Stimulated activated CD8-positive, alpha-beta memory T cell treated with anti-CD3 and anti-CD28 coated beads, Interleukin-7, amount 100 ng/mL, for 24 hours (primary cell): Measurements from ENCODE around the gene SLC35C1.
"Not testable (repeated sequence)": the region's sequence is repeated elsewhere in the genome, so short reads cannot be mapped to it uniquely, and the experiment has no call there.

Experiments used
- DNase-seq: peaks from one replicate; pipeline ENCODE4 v3.0.0-alpha.2; 2020; ENCODE audit warnings: low read depth

SLC35C1 gene

GRCh38 chr11:45788887-45789286, 16.1 kb upstream of the SLC35C1 start:
- DNase-seq = no peak

- DNase-seq = no peak
These were observed 13.4 kb upstream of the SLC35C1 start for GRCh38 chr11:45791524-45791923.

- no peak for DNase-seq
These were observed 10.8 kb upstream of the SLC35C1 start for GRCh38 chr11:45794169-45794568.

- DNase-seq = no peak
These were observed 9.6 kb upstream of the SLC35C1 start for GRCh38 chr11:45795379-45795778.

- DNase-seq = no peak
These were observed 8.5 kb upstream of the SLC35C1 start for GRCh38 chr11:45796461-45796861.

- no peak for DNase-seq
These were observed 6.0 kb upstream of the SLC35C1 start for GRCh38 chr11:45798793-45799441.

GRCh38 chr11:45799562-45799961, 5.4 kb upstream of the SLC35C1 start:
- no peak for DNase-seq

GRCh38 chr11:45800261-45800660, 4.7 kb upstream of the SLC35C1 start:
- DNase-seq = no peak

GRCh38 chr11:45801723-45802315, 3.1 kb upstream of the SLC35C1 start:
- DNase-seq = no peak

- no peak for DNase-seq
These were observed 2.2 kb upstream of the SLC35C1 start for GRCh38 chr11:45802531-45803317.

GRCh38 chr11:45803971-45804760, 783 bp upstream of the SLC35C1 start:
- DNase-seq = peak; percentile 29

GRCh38 chr11:45805305-45806071, 539 bp downstream of the SLC35C1 start:
- DNase-seq = no peak

- no peak for DNase-seq
These were observed 1.4 kb downstream of the SLC35C1 start for GRCh38 chr11:45806072-45806933.

GRCh38 chr11:45806937-45807791, 2.2 kb downstream of the SLC35C1 start:
- DNase-seq = no peak

- DNase-seq = no peak
These were observed 2.9 kb downstream of the SLC35C1 start for GRCh38 chr11:45807792-45808238.

GRCh38 chr11:45808427-45808826, 3.5 kb downstream of the SLC35C1 start:
- DNase-seq = not testable (repeated sequence)

- DNase-seq = no peak
These were observed 4.8 kb downstream of the SLC35C1 start for GRCh38 chr11:45809456-45810395.

- DNase-seq = no peak
These were observed 5.6 kb downstream of the SLC35C1 start for GRCh38 chr11:45810431-45811108.
